Stomach smooth muscle (tissue), 2 donors: Measurements from ENCODE around the gene ALAD.

Experiments used
- H3K27ac ChIP-seq: one replicate; pipeline ENCODE4 v1.7.0; 2013; ENCODE audit warnings: mild to moderate bottlenecking, low read length, inconsistent platforms
- H3K27me3 ChIP-seq, 2 donors: one replicate each; pipeline ENCODE4 v1.7.0; 2013; ENCODE audit warnings: low read length in 2 of 2; ENCODE audit not compliant: insufficient read depth in 2 of 2, control insufficient read depth in 1 of 2
- H3K36me3 ChIP-seq, 2 donors: one replicate each; pipeline ENCODE4 v1.7.0; 2013; ENCODE audit warnings: low read length in 2 of 2; ENCODE audit not compliant: control insufficient read depth in 2 of 2, insufficient read depth in 2 of 2
- H3K4me1 ChIP-seq: one replicate; pipeline ENCODE4 v1.7.0; 2013; ENCODE audit warnings: low read length; ENCODE audit not compliant: control insufficient read depth, insufficient read depth
- H3K4me3 ChIP-seq, 2 donors: one replicate each; pipeline ENCODE4 v1.7.0; 2013; ENCODE audit warnings: low read length in 2 of 2
- H3K9ac ChIP-seq, 2 donors: one replicate each; pipeline ENCODE4 v1.7.0; 2013; ENCODE audit warnings: low read length in 2 of 2, mild to moderate bottlenecking in 1 of 2
- H3K9me3 ChIP-seq, 2 donors: one replicate each; pipeline ENCODE4 v1.7.0; 2013; ENCODE audit warnings: low read length in 2 of 2; ENCODE audit not compliant: control insufficient read depth in 2 of 2
- donor health status: healthy.
- donor health status: Pancreatic carcinoma.

The ALAD gene

GRCh38 chr9:113348437-113348836 is 52.6 kb downstream of the ALAD start:
- Histone ChIP-seq H3K27me3 (peaks cover 0 to 14% of the 10 kb centered on the region in 2 donors), H3K9me3 (no peaks in the 10 kb centered on the region), H3K9ac (no peak overlapping the region), H3K27ac (no peak overlapping the region), H3K4me3 (no peak overlapping the region), H3K36me3 (no peaks in the 10 kb centered on the region), H3K4me1 (peaks cover 19% of the 10 kb centered on the region)

- Histone ChIP-seq H3K27me3 (peaks cover 0 to 10% of the 10 kb centered on the region in 2 donors), H3K27ac (peak overlapping the region; percentile 91), H3K4me3 (no peak overlapping the region), H3K9ac (no peak overlapping the region), H3K4me1 (peaks cover 24% of the 10 kb centered on the region), H3K9me3 (no peaks in the 10 kb centered on the region), H3K36me3 (no peaks in the 10 kb centered on the region)
These were observed 55.4 kb downstream of the ALAD start for GRCh38 chr9:113345671-113346070.

- no peaks in the 10 kb centered on the region for H3K9me3 ChIP-seq
- H3K36me3 ChIP-seq: no peaks in the 10 kb centered on the region
- H3K27ac ChIP-seq: peak overlapping the region; percentile 91
- no peak overlapping the region for H3K4me3 ChIP-seq
- peaks cover 20% of the 10 kb centered on the region for H3K4me1 ChIP-seq
- no peak overlapping the region for H3K9ac ChIP-seq
- H3K27me3 ChIP-seq: peaks cover 0 to 5% of the 10 kb centered on the region in 2 donors
These were observed 55.9 kb downstream of the ALAD start for GRCh38 chr9:113345190-113345589.

- Histone ChIP-seq H3K27me3 (no peaks in the 10 kb centered on the region), H3K4me3 (peak overlapping the region in 1 of 2 donors; percentile 22), H3K36me3 (no peaks in the 10 kb centered on the region), H3K4me1 (peaks cover 24% of the 10 kb centered on the region), H3K27ac (peak overlapping the region; percentile 91), H3K9me3 (no peaks in the 10 kb centered on the region), H3K9ac (peak overlapping the region; percentile 7 to 68)
These were observed 57.3 kb downstream of the ALAD start for GRCh38 chr9:113343732-113344231.

- H3K9ac ChIP-seq: no peak overlapping the region
- no peak overlapping the region for H3K4me3 ChIP-seq
- no peaks in the 10 kb centered on the region for H3K27me3 ChIP-seq
- no peak overlapping the region for H3K27ac ChIP-seq
- no peaks in the 10 kb centered on the region for H3K9me3 ChIP-seq
- H3K36me3 ChIP-seq: no peaks in the 10 kb centered on the region
- peaks cover 24% of the 10 kb centered on the region for H3K4me1 ChIP-seq
These were observed 59.2 kb downstream of the ALAD start for GRCh38 chr9:113341712-113342410.

GRCh38 chr9:113340011-113340699 is 60.9 kb downstream of the ALAD start, which contains the start of gene WDR31:
Gene WDR31 (minus strand): TSS chr9:113340275. CDS start chr9:113332022, 8,253 bp downstream.
- H3K4me1 ChIP-seq: peaks cover 24% of the 10 kb centered on the region
- no peaks in the 10 kb centered on the region for H3K36me3 ChIP-seq
- no peaks in the 10 kb centered on the region for H3K27me3 ChIP-seq
- H3K27ac ChIP-seq: peak within 1 kb of the TSS; percentile 78
- peak within 1 kb of the TSS; percentile 82 to 90 for H3K4me3 ChIP-seq
- H3K9ac ChIP-seq: peak within 1 kb of the TSS; percentile 80 to 86
- H3K9me3 ChIP-seq: no peaks in the 10 kb centered on the region

GRCh38 chr9:113337714-113338113 is 63.4 kb downstream of the ALAD start:
- H3K4me1 ChIP-seq: peaks cover 12% of the 10 kb centered on the region
- H3K9ac ChIP-seq: no peak overlapping the region
- no peak overlapping the region for H3K27ac ChIP-seq
- H3K9me3 ChIP-seq: no peaks in the 10 kb centered on the region
- no peak overlapping the region for H3K4me3 ChIP-seq
- H3K27me3 ChIP-seq: no peaks in the 10 kb centered on the region
- H3K36me3 ChIP-seq: no peaks in the 10 kb centered on the region
